GM18511 (cell line): ENCODE results near the gene HOXB6.

Experiments
- ATAC-seq: cut with Tn5 transposase; IDR thresholded peaks from one replicate; pipeline ENCODE4 v1.9.1; 2021; ENCODE audit warnings: mild to moderate bottlenecking, moderate library complexity; ENCODE audit not compliant: unreplicated experiment

The HOXB6 gene

DNA sequence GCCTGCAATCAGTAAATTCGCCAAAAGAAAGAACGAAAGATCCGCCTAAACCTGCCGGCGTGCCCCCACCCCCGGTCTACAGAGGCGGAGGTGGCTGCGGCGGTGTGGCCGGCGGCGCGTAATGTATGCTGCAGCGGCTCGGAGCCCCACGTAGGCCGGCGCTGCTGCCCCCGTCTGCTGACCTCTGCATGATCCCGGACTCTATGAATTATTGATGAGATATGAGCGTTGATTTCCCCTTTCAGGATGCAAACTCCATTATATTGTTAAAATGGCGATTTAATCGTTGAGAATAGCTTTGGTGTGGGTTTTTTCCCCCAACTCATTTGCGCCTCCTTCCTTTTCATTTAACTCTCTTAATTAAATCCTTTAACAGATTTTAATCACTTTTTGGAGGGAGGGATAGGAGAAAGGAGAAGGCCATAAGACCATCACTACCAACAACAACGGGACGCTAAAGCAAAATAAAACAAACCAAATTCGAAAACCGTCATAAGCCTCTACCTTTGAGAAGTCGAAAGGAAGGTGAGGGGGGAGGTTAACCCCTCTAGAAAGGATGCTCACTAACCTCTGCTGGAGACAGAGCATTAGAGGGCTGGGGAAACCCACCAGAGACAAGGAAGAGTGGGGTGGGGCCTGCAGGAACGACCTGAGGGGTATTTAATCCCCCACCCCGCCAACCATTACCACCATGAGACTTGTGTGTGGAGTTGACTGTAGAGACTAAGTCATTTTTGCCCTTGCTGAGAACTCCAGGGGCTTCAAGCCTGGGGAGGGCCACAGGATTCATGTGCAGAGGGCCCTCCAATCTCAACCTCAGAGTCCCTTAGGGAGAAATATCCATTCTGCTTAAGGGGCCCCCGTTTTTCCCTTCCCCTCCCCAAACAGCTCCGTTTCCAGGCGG is 18.2 kb downstream of the HOXB6 start:
- ATAC-seq: no peak

DNA sequence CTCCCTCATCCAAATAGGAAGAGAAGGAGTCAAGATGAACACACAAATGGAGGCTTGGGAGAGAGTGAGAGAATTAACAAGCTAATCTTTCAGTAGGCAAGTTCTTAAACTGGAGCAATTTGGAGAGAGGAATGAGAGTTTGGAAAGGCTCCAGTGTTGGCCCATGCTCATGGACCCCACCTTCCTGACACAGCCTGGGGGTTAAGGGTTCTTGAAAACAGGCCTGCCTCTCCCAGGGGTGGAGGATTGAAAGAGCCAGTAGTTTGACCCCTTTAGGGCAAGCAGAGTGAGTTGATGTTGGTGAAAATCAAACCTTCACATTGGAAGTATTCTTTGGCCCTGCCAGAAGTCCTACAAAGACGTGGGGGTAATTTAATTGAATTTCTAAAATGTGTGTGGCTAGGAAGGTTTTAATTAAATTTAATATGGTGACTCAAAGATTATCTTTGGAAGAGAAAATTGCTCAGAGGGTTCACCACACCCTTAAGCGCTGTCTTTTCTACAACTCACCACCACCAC is 20.5 kb downstream of the HOXB6 start:
- no peak for ATAC-seq

DNA sequence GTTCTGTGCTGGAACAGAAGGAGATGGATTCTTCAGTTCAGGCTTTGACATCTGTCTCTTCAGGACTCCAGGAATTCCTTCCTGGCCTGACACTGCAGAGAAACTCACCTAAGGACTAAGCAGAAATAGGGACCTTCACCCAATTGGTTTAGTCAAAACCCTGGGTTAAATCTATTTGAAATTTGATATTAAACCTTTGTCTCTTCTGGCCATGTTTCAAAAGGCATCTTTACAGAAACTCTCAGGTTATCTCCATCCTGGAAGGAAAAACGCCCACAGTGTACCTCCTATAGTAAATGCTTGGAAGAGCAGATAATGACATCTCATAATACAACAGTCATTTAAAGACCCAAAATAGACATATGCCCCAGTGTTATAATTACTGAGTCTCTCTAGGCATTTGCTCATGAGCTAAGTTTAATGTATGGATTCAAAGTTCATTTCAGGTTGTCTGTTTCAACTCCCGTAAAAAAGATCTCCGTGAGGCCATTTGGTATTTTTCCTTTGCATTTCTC is 21.0 kb downstream of the HOXB6 start:
- ATAC-seq: no peak

GRCh38 chr17:48582750-48583069 is 22.1 kb downstream of the HOXB6 start:
- ATAC-seq: no peak

- ATAC-seq: no peak
Observed at GRCh38 chr17:48579760-48580554, 24.8 kb downstream of the HOXB6 start.

DNA sequence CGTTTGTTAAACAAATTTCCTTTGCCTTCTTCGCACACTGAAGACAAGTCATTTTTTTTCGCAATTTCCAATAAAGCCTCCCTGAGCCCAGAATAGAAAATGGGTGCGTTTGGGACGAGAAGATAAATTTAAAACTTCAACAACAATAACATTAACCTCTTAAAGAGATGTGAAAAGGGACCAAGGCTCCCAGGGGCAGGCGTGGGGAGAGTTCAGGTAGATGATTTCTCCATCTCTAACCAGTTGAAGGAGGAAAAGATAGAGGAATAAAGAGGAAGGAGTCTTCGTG is 25.4 kb downstream of the HOXB6 start:
- ATAC-seq: no peak

- peak; percentile 43 for ATAC-seq
Observed at GRCh38 chr17:48578616-48579470, 25.9 kb downstream of the HOXB6 start.

- ATAC-seq: peak; percentile 66
Observed at GRCh38 chr17:48577946-48578615, 26.7 kb downstream of the HOXB6 start, which contains the start of gene HOXB4. TSS of gene HOXB4 (minus strand) at chr17:48578350. CDS start at chr17:48578319, 31 bp downstream.

GRCh38 chr17:48577330-48577945 is 27.3 kb downstream of the HOXB6 start:
- peak; percentile 8 for ATAC-seq

GRCh38 chr17:48576479-48577309 is 28.1 kb downstream of the HOXB6 start:
- ATAC-seq: no peak

- ATAC-seq: no peak
Observed at GRCh38 chr17:48575673-48576478, 28.9 kb downstream of the HOXB6 start.

DNA sequence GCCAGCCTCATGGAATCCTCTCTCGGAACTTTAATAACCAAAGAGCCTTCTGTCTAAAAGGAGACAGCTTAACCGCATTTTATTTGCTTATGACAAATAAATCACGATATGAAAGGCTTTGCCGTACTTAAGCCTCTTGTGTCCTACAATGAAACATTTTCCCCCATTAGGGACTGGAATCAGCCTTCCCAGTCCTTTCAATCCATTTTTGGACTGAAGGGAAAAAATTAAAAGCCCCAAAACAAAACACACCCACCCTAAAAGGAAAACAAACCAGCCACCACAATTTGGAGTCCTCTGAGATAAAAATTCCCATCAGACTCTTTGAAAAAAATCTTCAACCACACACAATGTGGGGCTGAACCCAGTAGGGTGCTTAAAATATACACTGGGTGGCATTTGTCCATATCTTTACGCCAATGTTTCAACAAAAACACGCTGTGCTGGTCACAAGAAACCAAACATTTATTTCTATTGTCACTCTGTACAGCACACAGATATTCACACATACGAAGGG is 29.7 kb downstream of the HOXB6 start:
- ATAC-seq: no peak

DNA sequence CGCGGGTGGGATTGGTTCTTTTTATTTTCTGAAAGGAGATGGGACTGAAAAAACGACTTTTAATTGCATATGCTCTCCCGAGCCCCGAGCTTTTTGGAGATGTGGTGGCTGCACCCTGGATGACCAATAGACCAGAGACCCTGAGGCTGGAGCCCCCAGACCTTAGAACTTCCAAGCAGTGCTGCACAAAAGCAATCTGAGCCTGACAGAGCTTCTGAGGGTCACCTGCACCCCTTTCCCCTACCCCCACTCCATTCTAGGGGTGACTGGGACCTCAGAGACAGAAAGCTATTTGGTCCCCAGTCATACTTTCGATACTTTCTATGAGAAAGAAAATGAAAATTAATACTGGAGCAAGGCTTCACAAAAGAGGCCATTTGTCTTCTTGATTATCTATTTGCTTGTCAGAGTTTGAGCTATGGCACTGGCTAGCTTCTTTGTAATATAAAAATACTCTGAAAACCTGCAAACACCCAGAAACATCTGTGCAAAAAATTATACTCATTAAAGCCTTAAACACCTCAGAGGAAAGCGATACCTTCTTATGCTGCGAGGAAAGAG is 30.2 kb downstream of the HOXB6 start:
- ATAC-seq: no peak

DNA sequence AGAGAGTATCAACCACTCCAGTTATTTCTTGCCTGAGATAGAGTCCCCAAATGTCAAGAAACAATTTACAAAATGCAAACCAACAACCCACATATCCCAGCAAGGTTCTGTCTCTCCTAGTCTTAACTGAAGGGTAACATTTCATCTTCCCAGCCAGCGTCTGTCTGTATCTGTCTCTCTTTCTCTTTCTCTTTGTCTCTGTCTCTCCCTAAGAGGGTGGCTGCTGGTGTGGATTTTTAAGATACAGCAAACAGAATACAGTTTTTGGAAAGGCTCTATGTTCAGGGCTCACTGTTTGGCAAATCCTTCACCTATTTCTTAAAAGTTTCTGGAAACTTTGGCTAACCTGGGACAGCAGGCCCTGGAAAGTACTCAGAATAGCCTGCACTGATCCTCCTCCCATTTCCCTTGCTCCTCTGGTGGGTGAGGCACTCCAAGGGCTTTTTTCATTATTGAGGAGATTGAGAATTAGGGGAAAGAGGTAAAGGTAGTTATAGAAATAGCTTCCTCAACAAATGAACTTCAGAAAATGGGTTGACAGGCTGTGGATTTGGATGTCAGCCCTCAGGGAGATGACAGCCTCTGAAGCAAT is 32.9 kb downstream of the HOXB6 start:
- ATAC-seq: no peak

- no peak for ATAC-seq
Observed at GRCh38 chr17:48571024-48571818, 33.6 kb downstream of the HOXB6 start.

GRCh38 chr17:48570325-48571023 is 34.3 kb downstream of the HOXB6 start:
- ATAC-seq: no peak
